ENCODE data around the gene DPYSL3. TPM values are rescaled to one million over a fixed set of nuclear protein-coding genes. Genes with fewer than 3 reads are reported as not detected.

DPYSL3 gene
- total RNA-seq, 1 experiment from 2014 or later: 24.8 TPM

DNA sequence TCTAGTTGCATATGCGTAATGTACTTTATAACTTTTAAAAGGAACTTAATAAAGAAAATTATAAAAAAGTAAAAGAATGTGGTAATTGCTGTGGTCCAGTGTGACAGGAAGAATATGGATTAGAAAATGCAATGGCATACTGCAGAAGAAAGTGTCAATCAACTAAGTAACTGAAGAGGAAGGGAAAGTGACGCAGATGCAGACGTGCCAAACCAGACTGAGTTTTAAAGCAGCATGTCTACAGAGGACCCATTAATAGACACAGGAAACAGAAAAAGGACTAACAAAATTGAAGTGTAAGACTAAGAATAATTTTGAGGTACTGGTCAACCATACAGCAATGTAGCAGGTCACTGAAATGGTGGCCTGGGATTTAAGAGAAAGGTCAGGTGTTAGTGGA lies 73.3 kb downstream of the DPYSL3 start:
- TF ChIP-seq, protein P1, sequence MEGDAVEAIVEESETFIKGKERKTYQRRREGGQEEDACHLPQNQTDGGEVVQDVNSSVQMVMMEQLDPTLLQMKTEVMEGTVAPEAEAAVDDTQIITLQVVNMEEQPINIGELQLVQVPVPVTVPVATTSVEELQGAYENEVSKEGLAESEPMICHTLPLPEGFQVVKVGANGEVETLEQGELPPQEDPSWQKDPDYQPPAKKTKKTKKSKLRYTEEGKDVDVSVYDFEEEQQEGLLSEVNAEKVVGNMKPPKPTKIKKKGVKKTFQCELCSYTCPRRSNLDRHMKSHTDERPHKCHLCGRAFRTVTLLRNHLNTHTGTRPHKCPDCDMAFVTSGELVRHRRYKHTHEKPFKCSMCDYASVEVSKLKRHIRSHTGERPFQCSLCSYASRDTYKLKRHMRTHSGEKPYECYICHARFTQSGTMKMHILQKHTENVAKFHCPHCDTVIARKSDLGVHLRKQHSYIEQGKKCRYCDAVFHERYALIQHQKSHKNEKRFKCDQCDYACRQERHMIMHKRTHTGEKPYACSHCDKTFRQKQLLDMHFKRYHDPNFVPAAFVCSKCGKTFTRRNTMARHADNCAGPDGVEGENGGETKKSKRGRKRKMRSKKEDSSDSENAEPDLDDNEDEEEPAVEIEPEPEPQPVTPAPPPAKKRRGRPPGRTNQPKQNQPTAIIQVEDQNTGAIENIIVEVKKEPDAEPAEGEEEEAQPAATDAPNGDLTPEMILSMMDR (conservative IDR thresholded peaks at IDR 0.05; ENCODE audit: low read depth, low read length): no peak
- TF ChIP-seq EZH2 (IDR thresholded peaks at IDR 0.05; ENCODE audit: borderline replicate concordance, low read depth, low read length, poor library complexity, severe bottlenecking): no peak
- no TSS peak for BruUV-seq (replicated peaks)
- ChIA-PET CTCF (no interaction called here), POLR2A (ENCODE audit: low non-redundant PET) (no interaction called here)
- Histone ChIP-seq H3K4me3 (ENCODE audit: low read depth, low read length, poor library complexity, severe bottlenecking) (no peak overlapping the region), H3K27ac (ENCODE audit: low read depth, low read length, poor library complexity, severe bottlenecking) (no peak overlapping the region), H3K36me3 (ENCODE audit: insufficient read depth, low read length, poor library complexity, severe bottlenecking) (no peaks in the 10 kb centered on the region), H3K4me1 (ENCODE audit: insufficient read depth, low read length, poor library complexity, severe bottlenecking) (no peaks in the 10 kb centered on the region), H3K27me3 (replicated peaks; ENCODE audit: insufficient read depth, low read depth, low read length, poor library complexity) (no peaks in the 10 kb centered on the region), H3K9me3 (ENCODE audit: low read depth, low read length, poor library complexity, severe bottlenecking) (no peaks in the 10 kb centered on the region)
- intact Hi-C loops (cut with micrococcal nuclease; ENCODE audit: unreplicated experiment): no loop called here
- DNase-seq (ENCODE audit: low spot score): no peak

DNA sequence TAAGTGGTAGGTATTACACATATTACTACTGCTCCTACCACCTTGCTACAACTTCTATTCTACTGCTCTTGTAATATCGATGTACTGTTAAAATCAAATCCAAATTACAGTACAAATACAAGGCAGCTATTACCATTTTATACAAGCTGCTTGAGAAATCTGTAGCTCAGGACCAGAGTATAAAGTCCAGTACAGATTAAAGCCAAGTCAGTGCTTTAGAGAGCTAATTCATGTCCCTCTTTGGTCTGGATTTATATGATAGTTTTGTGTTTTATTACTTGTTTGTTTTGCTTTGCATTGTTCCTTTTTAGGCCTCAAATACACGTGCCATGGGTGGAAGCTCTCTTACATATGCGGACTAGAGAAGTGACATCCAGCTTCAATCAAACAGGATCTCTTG lies 75.8 kb downstream of the DPYSL3 start:
- intact Hi-C loops (cut with micrococcal nuclease; ENCODE audit: unreplicated experiment): no loop called here
- ChIA-PET POLR2A (ENCODE audit: low non-redundant PET) (no interaction called here), CTCF (no interaction called here)
- Histone ChIP-seq H3K27me3 (replicated peaks; ENCODE audit: insufficient read depth, low read depth, low read length, poor library complexity) (no peaks in the 10 kb centered on the region), H3K36me3 (ENCODE audit: insufficient read depth, low read length, poor library complexity, severe bottlenecking) (no peaks in the 10 kb centered on the region), H3K4me1 (ENCODE audit: insufficient read depth, low read length, poor library complexity, severe bottlenecking) (no peaks in the 10 kb centered on the region), H3K4me3 (ENCODE audit: low read depth, low read length, poor library complexity, severe bottlenecking) (no peak overlapping the region), H3K9me3 (ENCODE audit: low read depth, low read length, poor library complexity, severe bottlenecking) (no peaks in the 10 kb centered on the region), H3K27ac (ENCODE audit: low read depth, low read length, poor library complexity, severe bottlenecking) (no peak overlapping the region)
- TF ChIP-seq, protein P1 (conservative IDR thresholded peaks at IDR 0.05; ENCODE audit: low read depth, low read length): no peak
- no peak for TF ChIP-seq EZH2 (IDR thresholded peaks at IDR 0.05; ENCODE audit: borderline replicate concordance, low read depth, low read length, poor library complexity, severe bottlenecking)
- DNase-seq (ENCODE audit: low spot score): no peak
- no TSS peak for BruUV-seq (replicated peaks)

DNA sequence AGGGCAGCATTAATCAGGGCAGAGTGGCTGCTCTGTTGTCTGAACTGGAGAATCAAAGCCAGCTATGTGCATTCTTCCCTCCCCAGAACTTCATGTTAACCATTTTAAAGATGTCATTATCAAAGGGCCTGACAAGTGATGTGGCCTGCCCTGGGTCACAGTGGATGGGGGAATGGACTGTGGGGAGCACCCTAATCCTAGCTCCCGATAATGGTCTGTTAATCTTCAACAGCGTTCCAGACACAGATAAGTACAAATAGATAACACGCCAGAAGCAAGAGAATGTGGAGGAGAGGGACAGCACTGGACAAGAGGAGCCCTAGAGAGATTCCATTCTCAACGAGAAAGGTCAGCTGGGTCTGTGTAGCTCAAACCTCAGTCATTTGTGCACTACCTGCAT lies 77.5 kb downstream of the DPYSL3 start:
- no peak for TF ChIP-seq EZH2 (IDR thresholded peaks at IDR 0.05; ENCODE audit: borderline replicate concordance, low read depth, low read length, poor library complexity, severe bottlenecking)
- TF ChIP-seq, protein P1 (conservative IDR thresholded peaks at IDR 0.05; ENCODE audit: low read depth, low read length): no peak
- H3K27ac ChIP-seq (ENCODE audit: low read depth, low read length, poor library complexity, severe bottlenecking): no peak overlapping the region
- H3K4me1 ChIP-seq (ENCODE audit: insufficient read depth, low read length, poor library complexity, severe bottlenecking): no peaks in the 10 kb centered on the region
- CTCF ChIA-PET: no interaction called here
- no peaks in the 10 kb centered on the region for H3K9me3 ChIP-seq (ENCODE audit: low read depth, low read length, poor library complexity, severe bottlenecking)
- H3K27me3 ChIP-seq (replicated peaks; ENCODE audit: insufficient read depth, low read depth, low read length, poor library complexity): no peaks in the 10 kb centered on the region
- intact Hi-C loops (cut with micrococcal nuclease; ENCODE audit: unreplicated experiment): no loop called here
- DNase-seq (ENCODE audit: low spot score): no peak
- BruUV-seq (replicated peaks): no TSS peak
- H3K36me3 ChIP-seq (ENCODE audit: insufficient read depth, low read length, poor library complexity, severe bottlenecking): no peaks in the 10 kb centered on the region
- H3K4me3 ChIP-seq (ENCODE audit: low read depth, low read length, poor library complexity, severe bottlenecking): no peak overlapping the region
- POLR2A ChIA-PET (ENCODE audit: low non-redundant PET): no interaction called here
